CD4-positive, alpha-beta T cell (primary cell): ENCODE data around the gene MMAB. TPM values are rescaled to one million over a fixed set of nuclear protein-coding genes. Genes with fewer than 3 reads are reported as not detected.

ENCODE experiments used
- ATAC-seq: fragments of 200-7000 bp; cut with Tn5 transposase; one replicate; pipeline ENCODE4 v1.10.0; 2022; ENCODE audit warnings: mild to moderate bottlenecking; ENCODE audit not compliant: poor library complexity
- CTCF ChIA-PET: fragments of 350-600 bp; sonication (Branson Sonifier 250); formaldehyde crosslinking; loops from one replicate; lab custom pipeline; 2021; ENCODE audit warnings: antibody characterized with exemption, inconsistent platforms; lab: Charles Lee
- POLR2A ChIA-PET: fragments of 350-600 bp; sonication (Branson Sonifier 250); formaldehyde crosslinking; loops from one replicate; lab custom pipeline; 2021; ENCODE audit warnings: antibody characterized with exemption, inconsistent platforms; lab: Charles Lee
- DNase-seq, 14 experiments: peaks; one replicate each; pipeline ENCODE4 v3.0.0-alpha.2; 2013 to 2020; ENCODE audit warnings: mixed read lengths in 2 of 14
- H3K27ac ChIP-seq, 2 donors: one replicate each; pipeline versions ENCODE4 v1.5.1 to v1.7.0; 2013; ENCODE audit warnings: low read length in 2 of 2, low read depth in 1 of 2, mild to moderate bottlenecking in 1 of 2
- H3K27me3 ChIP-seq, 2 experiments: 1 replicate in 1 of 2; 2 replicates in 1 of 2; pipeline versions ENCODE4 v1.6.1 to v1.7.0; 2013; ENCODE audit warnings: low read length in 2 of 2, control low read depth in 1 of 2, mild to moderate bottlenecking in 1 of 2, moderate library complexity in 1 of 2; ENCODE audit not compliant: insufficient read depth in 2 of 2, control insufficient read depth in 1 of 2
- H3K36me3 ChIP-seq: one replicate; pipeline ENCODE4 v1.6.1; 2013; ENCODE audit warnings: low read length, control low read depth; ENCODE audit not compliant: insufficient read depth
- H3K4me1 ChIP-seq: one replicate; pipeline ENCODE4 v1.6.1; 2013; ENCODE audit warnings: low read length, control low read depth; ENCODE audit not compliant: insufficient read depth
- H3K4me3 ChIP-seq: one replicate; pipeline ENCODE4 v1.5.1; 2013; ENCODE audit warnings: mild to moderate bottlenecking, low read length, moderate library complexity
- H3K9me3 ChIP-seq, 2 experiments: 1 replicate in 1 of 2; 2 replicates in 1 of 2; pipeline versions ENCODE4 v1.6.1 to v1.7.0; 2013; ENCODE audit warnings: low read length in 2 of 2, mild to moderate bottlenecking in 2 of 2, control low read depth in 1 of 2, moderate library complexity in 1 of 2; ENCODE audit not compliant: control insufficient read depth in 1 of 2, insufficient read depth in 1 of 2
- H3K27ac Mint-ChIP-seq: one replicate; pipeline ENCODE4 v1.8.0; 2020; ENCODE audit warnings: mixed read lengths
- H3K27me3 Mint-ChIP-seq: one replicate; pipeline ENCODE4 v1.8.0; 2021; ENCODE audit warnings: mixed read lengths
- H3K36me3 Mint-ChIP-seq: one replicate; pipeline ENCODE4 v1.8.0; 2021; ENCODE audit warnings: low read depth, mixed read lengths
- H3K4me1 Mint-ChIP-seq: one replicate; pipeline ENCODE4 v1.8.0; 2021; ENCODE audit warnings: low read depth, mixed read lengths
- H3K4me3 Mint-ChIP-seq: one replicate; pipeline ENCODE4 v1.8.0; 2020; ENCODE audit warnings: mild to moderate bottlenecking, mixed read lengths
- H3K9me3 Mint-ChIP-seq: one replicate; pipeline ENCODE4 v1.8.0; 2020; ENCODE audit warnings: mixed read lengths
- intact Hi-C, 2 experiments: fragments of 100-400 bp; cut with DNase I in 1 of 2; cut with micrococcal nuclease in 1 of 2; formaldehyde crosslinking; loops; one replicate each; pipeline versions ENCODE4 v1.15.1 to v1.9.0; 2023 to 2025; cut with DNase I, micrococcal nuclease
- total RNA-seq, 174 experiments: library from RNA in 2 of 174; stranded (reverse) in 2 of 174; gene quantifications; one replicate each; pipeline ENCODE4 v1.2.3 and lab custom pipeline; 2021 to 2026
- TF ChIP-seq, protein P1 (sequence below): fragments of 200-600 bp; IDR thresholded peaks from one replicate; pipeline ENCODE4 v1.8.0; 2022; ENCODE audit warnings: antibody characterized with exemption, mild to moderate bottlenecking

MMAB gene
- total RNA-seq, 2 experiments from 2014 or later, result 8.6 to 9.2 TPM

DNA sequence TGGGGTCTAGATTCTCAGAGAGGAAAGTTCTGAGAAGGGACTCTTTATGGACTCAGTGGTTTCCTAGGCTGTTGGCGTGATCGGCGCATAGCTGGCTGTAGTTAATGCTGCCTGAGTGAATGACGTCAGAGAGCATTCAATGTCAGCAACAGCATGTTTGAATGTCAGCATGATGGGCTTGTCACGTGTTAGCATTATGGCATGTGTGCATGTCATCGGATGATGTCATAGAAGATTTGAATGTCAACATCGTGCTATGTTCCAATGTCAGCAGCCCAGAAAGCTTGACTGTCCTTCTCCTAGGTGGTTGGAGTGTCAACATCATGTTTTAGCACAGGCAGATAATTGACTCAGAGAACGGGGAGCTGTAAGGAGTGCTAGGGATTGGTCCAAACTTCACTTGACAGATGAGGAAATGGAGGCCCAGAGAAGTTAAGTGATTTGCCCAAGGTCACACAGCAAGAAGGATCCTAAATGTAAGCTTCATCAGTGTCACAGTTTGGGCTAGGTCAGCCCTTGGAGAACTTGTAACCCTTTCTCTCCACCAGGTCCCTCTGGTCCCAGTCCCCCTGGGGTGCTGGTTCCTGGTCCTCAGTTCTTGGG, 45.8 kb upstream of the MMAB start:
- ChIA-PET POLR2A (no interaction called here), CTCF (no interaction called here)
- Histone ChIP-seq H3K4me3 (no peak overlapping the region), H3K36me3 (no peaks in the 10 kb centered on the region), H3K27ac (no peak overlapping the region), H3K4me1 (no peaks in the 10 kb centered on the region), H3K27me3 (peaks cover 3 to 10% of the 10 kb centered on the region in 2 experiments), H3K9me3 (no peaks in the 10 kb centered on the region)
- Mint-ChIP-seq H3K9me3 (no peaks in the 10 kb centered on the region), H3K36me3 (no peaks in the 10 kb centered on the region), H3K27me3 (peaks cover 35% of the 10 kb centered on the region), H3K4me1 (peaks cover 5% of the 10 kb centered on the region), H3K4me3 (no peak overlapping the region), H3K27ac (no peak overlapping the region)
- intact Hi-C loops, result no loop called here
- ATAC-seq (no peak), DNase-seq (no peak)
- TF ChIP-seq, protein P1, sequence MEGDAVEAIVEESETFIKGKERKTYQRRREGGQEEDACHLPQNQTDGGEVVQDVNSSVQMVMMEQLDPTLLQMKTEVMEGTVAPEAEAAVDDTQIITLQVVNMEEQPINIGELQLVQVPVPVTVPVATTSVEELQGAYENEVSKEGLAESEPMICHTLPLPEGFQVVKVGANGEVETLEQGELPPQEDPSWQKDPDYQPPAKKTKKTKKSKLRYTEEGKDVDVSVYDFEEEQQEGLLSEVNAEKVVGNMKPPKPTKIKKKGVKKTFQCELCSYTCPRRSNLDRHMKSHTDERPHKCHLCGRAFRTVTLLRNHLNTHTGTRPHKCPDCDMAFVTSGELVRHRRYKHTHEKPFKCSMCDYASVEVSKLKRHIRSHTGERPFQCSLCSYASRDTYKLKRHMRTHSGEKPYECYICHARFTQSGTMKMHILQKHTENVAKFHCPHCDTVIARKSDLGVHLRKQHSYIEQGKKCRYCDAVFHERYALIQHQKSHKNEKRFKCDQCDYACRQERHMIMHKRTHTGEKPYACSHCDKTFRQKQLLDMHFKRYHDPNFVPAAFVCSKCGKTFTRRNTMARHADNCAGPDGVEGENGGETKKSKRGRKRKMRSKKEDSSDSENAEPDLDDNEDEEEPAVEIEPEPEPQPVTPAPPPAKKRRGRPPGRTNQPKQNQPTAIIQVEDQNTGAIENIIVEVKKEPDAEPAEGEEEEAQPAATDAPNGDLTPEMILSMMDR, result no peak

DNA sequence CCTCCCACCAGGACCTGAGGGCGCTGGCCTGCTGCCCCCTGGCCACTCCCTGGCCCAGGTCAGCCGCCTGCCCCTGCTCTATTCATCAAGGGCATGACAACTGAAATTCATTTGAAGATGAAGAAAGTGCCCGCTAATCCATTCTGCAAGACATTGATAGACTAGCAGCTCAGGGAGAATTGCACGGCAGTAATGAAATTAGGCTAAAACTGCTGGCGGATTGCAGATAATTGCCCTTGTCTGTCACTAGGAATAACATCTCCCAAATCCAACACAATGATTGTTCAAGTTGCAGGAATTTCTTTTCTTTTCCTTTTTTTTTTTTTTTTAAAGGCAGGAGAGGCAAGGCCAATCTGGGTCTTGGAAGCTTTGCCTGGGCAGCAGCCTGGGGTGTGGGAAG, 44.8 kb upstream of the MMAB start:
- H3K4me3 Mint-ChIP-seq, result no peak overlapping the region
- Histone ChIP-seq H3K27ac (no peak overlapping the region), H3K27me3 (peaks cover 3 to 10% of the 10 kb centered on the region in 2 experiments), H3K36me3 (no peaks in the 10 kb centered on the region), H3K4me3 (no peak overlapping the region), H3K4me1 (no peaks in the 10 kb centered on the region), H3K9me3 (no peaks in the 10 kb centered on the region)
- TF ChIP-seq, protein P1, result no peak
- no peaks in the 10 kb centered on the region for H3K36me3 Mint-ChIP-seq
- ATAC-seq (no peak), DNase-seq (no peak)
- peaks cover 5% of the 10 kb centered on the region for H3K4me1 Mint-ChIP-seq
- H3K27me3 Mint-ChIP-seq, result peaks cover 41% of the 10 kb centered on the region
- H3K9me3 Mint-ChIP-seq, result no peaks in the 10 kb centered on the region
- ChIA-PET POLR2A (no interaction called here), CTCF (interaction anchor here (0.9 kb wide), 1 partner anchor 20 kb away, joined by 3 read pairs; no protein-coding TSS in a partner anchor)
- H3K27ac Mint-ChIP-seq, result no peak overlapping the region
- intact Hi-C loops, result no loop called here

DNA sequence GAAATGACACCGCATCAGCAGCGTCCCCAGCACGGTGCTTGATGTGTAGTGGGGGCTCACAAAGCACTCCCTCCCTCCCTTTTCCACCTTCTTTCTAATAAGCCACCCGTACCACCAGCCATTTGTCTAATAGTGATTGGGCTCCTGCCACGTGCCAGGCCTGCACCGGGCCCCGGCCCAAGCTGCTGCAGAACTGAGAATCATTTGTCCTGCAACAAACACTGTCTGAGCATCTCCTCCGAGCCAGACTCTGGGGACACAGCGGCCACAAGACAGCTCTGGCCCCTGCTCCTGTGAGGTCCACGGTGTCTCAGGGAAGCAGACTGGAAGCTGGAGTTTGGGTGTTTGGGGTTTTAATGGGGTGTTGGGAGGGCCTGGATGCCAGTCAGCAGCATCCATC, 44.2 kb upstream of the MMAB start:
- Histone ChIP-seq H3K4me1 (no peaks in the 10 kb centered on the region), H3K9me3 (peaks cover 0 to 2% of the 10 kb centered on the region in 2 experiments), H3K27ac (no peak overlapping the region), H3K36me3 (no peaks in the 10 kb centered on the region), H3K4me3 (no peak overlapping the region), H3K27me3 (peaks cover 3 to 10% of the 10 kb centered on the region in 2 experiments)
- ChIA-PET CTCF (interaction anchor here (0.9 kb wide), 1 partner anchor 20 kb away, joined by 3 read pairs; no protein-coding TSS in a partner anchor), POLR2A (no interaction called here)
- TF ChIP-seq, protein P1, result no peak
- H3K4me1 Mint-ChIP-seq, result peaks cover 5% of the 10 kb centered on the region
- no peak overlapping the region for H3K27ac Mint-ChIP-seq
- no peak for DNase-seq
- intact Hi-C loops, result no loop called here
- ATAC-seq, result no peak
- H3K27me3 Mint-ChIP-seq, result peaks cover 45% of the 10 kb centered on the region
- H3K4me3 Mint-ChIP-seq, result no peak overlapping the region
- H3K9me3 Mint-ChIP-seq, result no peaks in the 10 kb centered on the region
- H3K36me3 Mint-ChIP-seq, result no peaks in the 10 kb centered on the region
